GM18873 (cell line): Measurements from ENCODE around the gene HDAC7.

Experiments used
- ATAC-seq: cut with Tn5 transposase; IDR thresholded peaks from one replicate; pipeline ENCODE4 v1.9.1; 2021; ENCODE audit warnings: mild to moderate bottlenecking, moderate library complexity, moderate number of reproducible peaks; ENCODE audit not compliant: unreplicated experiment, low FRiP score

The HDAC7 gene

DNA sequence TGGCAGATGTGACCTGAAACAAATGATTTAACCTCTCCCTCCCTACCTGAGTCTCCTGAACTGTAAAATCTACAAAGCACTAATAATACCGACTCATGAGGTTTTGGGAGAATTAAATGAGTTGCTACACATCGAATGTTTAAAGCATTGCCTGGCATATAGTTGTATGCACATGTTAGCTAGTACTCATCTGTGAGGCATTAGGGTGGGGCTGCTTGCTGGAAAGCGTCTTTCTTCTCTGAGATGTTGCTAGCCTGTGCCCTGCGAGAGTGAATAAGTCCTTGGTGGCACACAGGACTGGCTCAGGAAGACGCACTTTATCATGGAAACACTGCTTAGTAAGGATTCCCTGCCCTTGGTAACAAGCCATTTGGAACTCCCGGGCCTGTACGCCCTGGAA lies 67.2 kb downstream of the HDAC7 start:
- no peak for ATAC-seq

GRCh38 chr12:47752121-47752520 lies 67.6 kb downstream of the HDAC7 start:
- ATAC-seq = no peak

GRCh38 chr12:47751561-47751960 lies 68.1 kb downstream of the HDAC7 start:
- no peak for ATAC-seq

GRCh38 chr12:47750916-47751470 lies 68.7 kb downstream of the HDAC7 start:
- no peak for ATAC-seq

DNA sequence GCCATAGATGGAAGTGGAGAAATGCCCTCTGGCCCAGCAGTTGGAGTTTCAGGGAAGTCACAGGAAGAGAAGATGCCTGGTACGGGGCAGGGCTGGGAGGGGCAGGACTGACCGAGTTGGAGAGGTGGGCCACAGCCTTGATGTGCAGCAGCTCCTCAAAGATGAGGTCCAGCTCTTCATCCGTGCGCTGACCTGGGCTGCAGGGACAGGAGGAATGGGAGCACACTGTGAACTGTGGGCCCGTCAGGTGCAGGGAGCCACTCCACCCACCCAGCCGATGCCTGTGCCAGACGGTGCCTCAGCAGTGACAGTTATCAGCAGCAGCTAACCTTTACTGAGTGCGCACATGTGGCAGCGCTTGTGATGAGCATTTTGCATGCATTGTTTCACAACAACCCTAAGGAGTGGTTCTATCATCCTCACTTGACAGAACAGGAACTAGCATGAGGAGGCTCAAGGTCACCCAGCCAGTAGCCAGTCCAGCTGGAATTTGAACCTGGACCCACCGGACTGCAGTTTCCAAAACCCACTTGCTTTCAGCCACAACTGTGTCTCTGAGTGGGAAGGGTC lies 69.4 kb downstream of the HDAC7 start:
- no peak for ATAC-seq

GRCh38 chr12:47748899-47749298 lies 70.8 kb downstream of the HDAC7 start:
- no peak for ATAC-seq

GRCh38 chr12:47748507-47748828 lies 71.2 kb downstream of the HDAC7 start:
- ATAC-seq = no peak

- ATAC-seq = no peak
Observed at GRCh38 chr12:47747596-47748506, 71.9 kb downstream of the HDAC7 start.

DNA sequence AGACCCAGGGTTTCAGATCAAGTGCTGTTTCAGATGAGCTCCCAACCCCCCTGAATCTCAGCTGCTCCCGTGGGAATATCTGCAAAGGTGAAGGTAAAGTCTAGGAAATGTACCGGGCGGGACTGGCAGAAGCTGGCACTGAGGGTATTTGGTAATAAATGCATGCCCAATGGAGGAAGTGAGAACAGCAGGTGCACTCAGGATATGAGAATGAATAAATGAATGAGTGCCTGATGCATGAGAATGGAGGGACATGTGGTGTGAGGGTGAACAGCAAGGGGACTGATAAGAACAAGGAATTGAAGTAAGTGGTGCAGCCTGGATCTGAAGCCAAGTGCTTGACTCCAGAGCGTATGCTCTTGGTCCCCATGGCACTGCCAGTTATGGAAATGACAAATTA lies 72.6 kb downstream of the HDAC7 start:
- ATAC-seq = no peak

GRCh38 chr12:47746523-47746922 lies 73.2 kb downstream of the HDAC7 start:
- ATAC-seq = no peak

GRCh38 chr12:47746073-47746472 lies 73.6 kb downstream of the HDAC7 start:
- ATAC-seq = no peak

GRCh38 chr12:47745485-47746041 lies 74.1 kb downstream of the HDAC7 start:
- ATAC-seq = no peak

DNA sequence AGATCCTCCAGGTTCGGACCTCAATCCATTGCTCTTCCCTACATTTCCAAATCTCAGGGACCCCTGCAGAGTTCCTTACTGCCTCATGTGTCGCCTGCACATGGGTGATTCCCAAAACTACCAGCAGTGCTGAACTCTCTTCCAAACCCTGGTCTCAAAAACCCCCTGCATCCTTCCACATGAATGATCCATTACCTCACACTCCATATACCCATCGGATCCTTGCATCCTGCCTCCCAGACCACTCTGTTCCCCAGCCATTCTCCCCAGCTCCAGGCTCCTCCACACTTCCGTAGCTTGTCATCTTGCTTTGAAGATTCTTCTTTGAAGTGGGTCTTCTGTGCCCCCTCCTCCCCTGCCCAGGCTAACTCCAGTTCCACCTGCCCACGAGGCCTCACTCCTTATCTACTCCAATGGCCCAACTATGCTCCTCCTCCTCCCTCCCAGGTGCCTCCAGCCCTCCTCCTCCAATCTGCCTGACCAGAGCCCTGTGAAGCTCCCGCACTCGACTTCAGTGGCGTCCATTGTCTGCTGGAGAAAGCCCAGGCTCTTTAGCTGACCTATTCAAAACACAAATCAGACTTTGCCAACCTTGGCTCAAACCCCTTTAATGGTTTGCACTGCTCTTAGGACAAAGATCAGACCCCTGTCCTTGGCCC lies 74.8 kb downstream of the HDAC7 start:
- ATAC-seq = no peak

DNA sequence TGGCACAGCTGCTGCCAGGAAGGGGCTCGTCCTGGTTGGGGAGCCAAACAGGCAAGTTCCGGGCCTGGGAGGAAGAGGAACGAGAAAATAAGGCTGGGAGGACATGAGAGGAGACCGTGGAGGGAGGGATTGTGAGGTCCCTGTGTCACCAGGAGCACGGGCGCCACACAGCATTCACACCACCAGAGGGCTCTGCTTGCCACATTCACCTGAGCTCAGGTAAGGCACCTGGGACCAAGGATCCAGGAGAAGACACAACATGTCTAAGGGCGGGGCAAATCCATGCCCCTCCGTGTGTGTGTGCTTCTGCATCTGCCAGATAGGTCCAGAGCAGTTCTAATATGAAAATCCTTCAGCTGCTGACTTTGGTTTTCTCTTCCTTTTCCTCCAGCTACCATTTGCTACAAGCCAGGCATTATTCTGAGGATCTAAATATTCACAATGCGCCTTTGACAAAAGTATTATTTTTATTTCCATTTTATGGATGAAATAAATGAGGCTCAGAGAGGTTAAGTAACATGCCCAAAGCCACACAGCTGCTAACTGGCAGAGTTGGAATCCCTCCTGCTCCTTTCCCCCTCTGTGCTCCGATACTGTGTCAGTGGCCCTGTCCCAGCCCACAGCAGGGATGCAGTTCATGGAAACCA lies 75.6 kb downstream of the HDAC7 start:
- no peak for ATAC-seq

- no peak for ATAC-seq
Observed at GRCh38 chr12:47743311-47743860, 76.3 kb downstream of the HDAC7 start.

GRCh38 chr12:47742253-47742825 lies 77.4 kb downstream of the HDAC7 start:
- ATAC-seq = no peak

GRCh38 chr12:47741340-47741703 lies 78.4 kb downstream of the HDAC7 start:
- ATAC-seq = no peak

DNA sequence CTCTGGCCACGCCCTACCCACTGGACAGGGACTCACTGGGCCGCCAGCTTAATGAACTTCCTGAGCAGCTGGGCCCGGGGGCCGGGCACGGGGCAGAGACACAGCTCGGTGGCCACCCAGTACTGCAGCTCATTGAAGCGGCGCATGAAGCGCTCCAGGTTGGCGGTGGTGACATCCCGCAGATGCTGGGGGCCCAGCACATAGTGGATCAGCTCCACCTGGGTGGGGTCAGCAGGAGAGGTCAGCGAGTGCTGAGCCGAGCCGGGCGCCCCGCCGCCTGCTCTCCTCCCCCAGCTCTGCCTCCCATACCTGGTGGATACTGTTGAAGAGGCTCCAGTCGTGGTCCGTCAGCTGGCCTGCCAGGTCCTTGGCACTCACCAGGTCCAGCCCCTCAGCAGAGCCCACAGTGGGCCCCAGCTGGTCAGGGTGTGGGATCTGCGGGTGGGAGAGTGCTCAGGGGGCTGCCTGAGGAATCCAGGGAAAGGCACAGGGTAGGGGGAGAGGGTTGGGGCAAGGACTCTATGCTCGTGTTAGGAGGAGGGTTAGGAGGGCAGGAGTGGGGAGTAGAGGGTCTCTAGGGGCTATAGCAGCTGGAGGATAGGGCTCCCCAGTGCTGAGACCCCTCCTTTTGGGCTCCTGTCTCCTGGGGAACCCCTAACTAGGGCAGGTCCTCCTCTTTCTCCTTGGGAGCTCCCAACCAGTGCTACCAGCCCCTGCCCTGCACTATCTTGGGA lies 78.9 kb downstream of the HDAC7 start:
- ATAC-seq = no peak

DNA sequence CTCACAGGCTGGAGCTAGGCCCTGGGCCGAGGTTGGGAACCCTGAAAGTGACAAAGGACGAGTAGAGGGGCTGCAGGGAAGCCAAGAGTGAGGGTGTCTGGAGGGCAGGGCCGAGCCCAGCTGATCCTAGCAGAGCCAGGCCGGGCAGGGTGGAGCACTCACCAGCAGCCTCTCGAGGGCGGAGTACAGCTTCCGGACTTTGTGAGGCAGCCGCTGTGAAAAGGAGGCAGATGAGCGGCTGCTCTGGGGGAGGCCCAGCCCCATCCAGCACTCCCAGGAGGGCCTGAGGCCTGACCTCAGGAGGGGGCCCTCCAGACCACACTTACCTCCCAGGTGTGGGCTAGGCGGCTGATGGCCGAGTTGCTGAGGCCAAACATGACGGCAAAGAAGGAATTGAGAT lies 79.7 kb downstream of the HDAC7 start:
- peak; percentile 46 for ATAC-seq
